GM12878 (cell line): ENCODE data around the gene PTPN14. TPM values are rescaled to one million over a fixed set of nuclear protein-coding genes. Genes with fewer than 3 reads are reported as not detected.
A peak's percentile ranks its signal among the peaks of the same experiment; 100 is the strongest.

ENCODE experiments used
- ATAC-seq: fragments of 200-7000 bp; cut with Tn5 transposase; 3 replicates; pipeline ENCODE4 v1.9.1; 2020; ENCODE audit warnings: mild to moderate bottlenecking, moderate library complexity
- BruUV-seq: library from RNA; stranded (reverse); fragments of 400-500 nt; replicated peaks from 2 replicates; lab custom pipeline; 2021; lab: Mats Ljungman, UMichigan
- CTCF ChIA-PET: fragments of 300-600 bp; sonication (Branson Sonifier 250); formaldehyde crosslinking; extraction: SDS; loops from one replicate; lab custom pipeline; 2021; ENCODE audit warnings: inconsistent platforms; lab: Yijun Ruan, JAX
- POLR2A ChIA-PET: fragments of 350-600 bp; formaldehyde crosslinking; extraction: SDS; loops from one replicate; lab custom pipeline; 2021; ENCODE audit warnings: inconsistent platforms; lab: Charles Lee
- RAD21 ChIA-PET: fragments of 300-600 bp; sonication (Branson Sonifier 250); formaldehyde crosslinking; loops from one replicate; lab custom pipeline; 2023; ENCODE audit warnings: antibody characterized with exemption; ENCODE audit not compliant: unreplicated experiment; lab: Charles Lee
- SMC1A ChIA-PET: fragments of 300-600 bp; sonication (Branson Sonifier 250); formaldehyde crosslinking; loops from one replicate; lab custom pipeline; 2023; ENCODE audit not compliant: unreplicated experiment, uncharacterized antibody; lab: Charles Lee
- DNase-seq: peaks from one replicate; pipeline ENCODE4 v3.0.0-alpha.2; 2011; ENCODE audit warnings: low read depth, low spot score
- FAIRE-seq: peaks from 3 replicates; lab custom pipeline; 2011; peaks lifted over from hg19 to GRCh38; lab: Jason Lieb, UNC
- H2AFZ ChIP-seq: 2 replicates; pipeline ENCODE4 v1.6.0; 2011; ENCODE audit warnings: low read depth, low read length, control low read depth; ENCODE audit not compliant: control insufficient read depth
- H3K27ac ChIP-seq: 2 replicates; pipeline ENCODE4 v1.5.1; 2011; ENCODE audit warnings: control low read depth; ENCODE audit not compliant: control insufficient read depth, insufficient read depth
- H3K27me3 ChIP-seq, 2 experiments: replicated peaks in 1 of 2; 2 replicates each; pipeline versions ENCODE4 v1.6.0 to v1.6.1; 2011; ENCODE audit warnings: low read length in 1 of 2; ENCODE audit not compliant: control insufficient read depth in 2 of 2, insufficient read depth in 2 of 2
- H3K36me3 ChIP-seq, 2 experiments: 2 replicates each; pipeline ENCODE4 v1.5.1; 2011; ENCODE audit warnings: low read length in 1 of 2; ENCODE audit not compliant: control insufficient read depth in 2 of 2, insufficient read depth in 2 of 2
- H3K4me1 ChIP-seq: 2 replicates; pipeline ENCODE4 v1.6.1; 2011; ENCODE audit warnings: mild to moderate bottlenecking, low read length, moderate library complexity, mixed read lengths; ENCODE audit not compliant: control insufficient read depth, insufficient read depth
- H3K4me2 ChIP-seq: 2 replicates; pipeline ENCODE4 v1.6.0; 2011; ENCODE audit warnings: control low read depth; ENCODE audit not compliant: control insufficient read depth, insufficient read depth
- H3K4me3 ChIP-seq: fragments of 200-600 bp; sonication (generic); 2 replicates; pipeline ENCODE4 v1.5.1; 2016
- H3K79me2 ChIP-seq: 2 replicates; pipeline ENCODE4 v1.6.0; 2011; ENCODE audit warnings: low read length; ENCODE audit not compliant: control insufficient read depth, insufficient read depth
- H3K9ac ChIP-seq: 2 replicates; pipeline ENCODE4 v1.8.0; 2011; ENCODE audit warnings: low read length, control low read depth, mixed read lengths; ENCODE audit not compliant: control insufficient read depth, insufficient read depth
- H3K9me3 ChIP-seq: replicated peaks from 3 replicates; pipeline ENCODE4 v1.5.1; 2011; ENCODE audit warnings: mild to moderate bottlenecking, low read length; ENCODE audit not compliant: control insufficient read depth, insufficient read depth
- H4K20me1 ChIP-seq: 2 replicates; pipeline ENCODE4 v1.6.0; 2011; ENCODE audit not compliant: control insufficient read depth, insufficient read depth
- ATF7 ChIP-seq: fragments of 450-650 bp; IDR thresholded peaks from 2 replicates; pipeline ENCODE4 v1.6.1; 2016; ENCODE audit warnings: low read depth, mild to moderate bottlenecking
- EP300 ChIP-seq, 2 experiments: fragments of 150-350 bp in 1 of 2; IDR thresholded peaks; 2 replicates each; pipeline ENCODE4 v1.6.1; 2011 to 2012; ENCODE audit warnings: low read depth in 2 of 2, low read length in 2 of 2, borderline replicate concordance in 1 of 2, improper control_type of control experiment in 1 of 2, inconsistent platforms in 1 of 2; ENCODE audit not compliant: control insufficient read depth in 1 of 2
- USF2 ChIP-seq: IDR thresholded peaks from 2 replicates; pipeline ENCODE4 v1.6.1; 2011; ENCODE audit warnings: low read depth, low read length, improper control_type of control experiment, borderline replicate concordance
- WGBS: methylation state at CpG from one replicate; pipeline ENCODE4 v1.1.6; 2016; ENCODE audit warnings: low lambda C conversion rate; ENCODE audit not compliant: insufficient replicate concordance, insufficient coverage; ENCODE audit errors: missing lambda C conversion rate; 5-methylcytosine and 5-hydroxymethylcytosine counted together
- in situ Hi-C: fragments of 300-500 bp; cut with MboI; formaldehyde crosslinking; loops from 9 replicates; pipeline ENCODE4 v1.14.3; 2018; ENCODE audit warnings: mixed read lengths
- intact Hi-C: fragments of 100-400 bp; cut with micrococcal nuclease; formaldehyde crosslinking; loops from one replicate; pipeline ENCODE4 v1.14.2; 2022; ENCODE audit not compliant: unreplicated experiment
- polyA plus RNA-seq, 11 experiments: library from polyadenylated mRNA; depleted of rRNA in 4 of 11; unstranded in 6 of 11; stranded (reverse) in 5 of 11; fragments of >200 nt; fragmentation: Nextera tagmentation in 4 of 11; fragmentation: Illumina TruSeq in 1 of 11; extraction: Ambion mirVana in 4 of 11; extraction: Trizol in 1 of 11; gene quantifications; 1 replicate in 1 of 11; 2 replicates in 10 of 11; pipeline versions ENCODE4 v1.2.1 to v1.2.3, GENCODE V29; 2011 to 2016; ENCODE audit warnings: inconsistent platforms in 2 of 11, missing spikeins in 2 of 11, low read depth in 1 of 11
- total RNA-seq, 4 experiments: library from RNA; depleted of rRNA in 3 of 4; stranded (reverse); fragments of >200 nt in 3 of 4; fragmentation: Illumina TruSeq in 1 of 4; extraction: Trizol in 1 of 4; gene quantifications; 2 replicates each; pipeline versions ENCODE4 v1.2.1 to v1.2.3, GENCODE V29; 2013 to 2021
- TF ChIP-seq, protein P1 (sequence below): fragments of 450-650 bp; formaldehyde crosslinking; IDR thresholded peaks from 2 replicates; pipeline ENCODE4 v1.4.0; 2020; ENCODE audit warnings: mild to moderate bottlenecking, moderate library complexity
- TF ChIP-seq, protein P2 (sequence below): fragments of 450-650 bp; IDR thresholded peaks from 2 replicates; pipeline ENCODE4 v1.6.1; 2017; ENCODE audit warnings: mild to moderate bottlenecking, low read depth, inconsistent platforms; ENCODE audit not compliant: poor library complexity, severe bottlenecking
- TF ChIP-seq, protein P3 (sequence below): IDR thresholded peaks from 2 replicates; pipeline ENCODE4 v1.6.1; 2012; ENCODE audit warnings: mild to moderate bottlenecking, low read depth, low read length

Gene PTPN14
- total and polyA plus RNA-seq, 10 of the 15 experiments (the other 5 are each of a cell fraction or from before 2014, with no cell fraction given) = 0.05 to 5.1 (median 0.44) TPM

GRCh38 chr1:214566158-214567104, 15.0 kb upstream of the PTPN14 start:
- no peak overlapping the region for H3K4me2 ChIP-seq
- peak; percentile 67 for ATAC-seq
- 0% methylated on average over 3 of the region's 3 CpGs for WGBS
- DNase-seq = no peak
- ChIA-PET POLR2A (interaction anchor here (1.1 to 1.8 kb wide), 4 partner anchors 10 to 158 kb away, joined by 3 to 10 read pairs (median 4); no protein-coding TSS in a partner anchor), SMC1A (interaction anchor here (1.0 to 6.4 kb wide), 7 partner anchors 9 to 38 kb away, joined by 3 to 64 read pairs (median 21); partner anchors contain the start of gene PTPN14), CTCF (interaction anchor here (1.1 to 3.8 kb wide), 10 partner anchors 9 to 305 kb away, joined by 3 to 17 read pairs (median 4); no protein-coding TSS in a partner anchor), RAD21 (interaction anchor here (0.8 to 4.5 kb wide), 6 partner anchors 12 to 178 kb away, joined by 3 to 33 read pairs (median 8); no protein-coding TSS in a partner anchor)
- intact Hi-C loops (no loop called here), in situ Hi-C loops (no loop called here)
- no peaks in the 10 kb centered on the region for H4K20me1 ChIP-seq
- no peak overlapping the region for H3K9ac ChIP-seq
- H3K36me3 ChIP-seq = no peaks in the 10 kb centered on the region
- no peak overlapping the region for H3K27ac ChIP-seq
- H3K9me3 ChIP-seq = no peaks in the 10 kb centered on the region
- no peak overlapping the region for H2AFZ ChIP-seq
- no peak for FAIRE-seq
- H3K27me3 ChIP-seq = no peaks in the 10 kb centered on the region
- BruUV-seq = no TSS peak
- no peak overlapping the region for H3K4me3 ChIP-seq
- no peaks in the 10 kb centered on the region for H3K79me2 ChIP-seq
- no peak for TF ChIP-seq USF2
- TF ChIP-seq EP300 (IDR thresholded peaks at IDR 0.05; ENCODE audit: borderline replicate concordance in 1 of 2, control insufficient read depth in 1 of 2, low read depth in 2 of 2, low read length in 2 of 2) = no peak
- TF ChIP-seq, protein P1, sequence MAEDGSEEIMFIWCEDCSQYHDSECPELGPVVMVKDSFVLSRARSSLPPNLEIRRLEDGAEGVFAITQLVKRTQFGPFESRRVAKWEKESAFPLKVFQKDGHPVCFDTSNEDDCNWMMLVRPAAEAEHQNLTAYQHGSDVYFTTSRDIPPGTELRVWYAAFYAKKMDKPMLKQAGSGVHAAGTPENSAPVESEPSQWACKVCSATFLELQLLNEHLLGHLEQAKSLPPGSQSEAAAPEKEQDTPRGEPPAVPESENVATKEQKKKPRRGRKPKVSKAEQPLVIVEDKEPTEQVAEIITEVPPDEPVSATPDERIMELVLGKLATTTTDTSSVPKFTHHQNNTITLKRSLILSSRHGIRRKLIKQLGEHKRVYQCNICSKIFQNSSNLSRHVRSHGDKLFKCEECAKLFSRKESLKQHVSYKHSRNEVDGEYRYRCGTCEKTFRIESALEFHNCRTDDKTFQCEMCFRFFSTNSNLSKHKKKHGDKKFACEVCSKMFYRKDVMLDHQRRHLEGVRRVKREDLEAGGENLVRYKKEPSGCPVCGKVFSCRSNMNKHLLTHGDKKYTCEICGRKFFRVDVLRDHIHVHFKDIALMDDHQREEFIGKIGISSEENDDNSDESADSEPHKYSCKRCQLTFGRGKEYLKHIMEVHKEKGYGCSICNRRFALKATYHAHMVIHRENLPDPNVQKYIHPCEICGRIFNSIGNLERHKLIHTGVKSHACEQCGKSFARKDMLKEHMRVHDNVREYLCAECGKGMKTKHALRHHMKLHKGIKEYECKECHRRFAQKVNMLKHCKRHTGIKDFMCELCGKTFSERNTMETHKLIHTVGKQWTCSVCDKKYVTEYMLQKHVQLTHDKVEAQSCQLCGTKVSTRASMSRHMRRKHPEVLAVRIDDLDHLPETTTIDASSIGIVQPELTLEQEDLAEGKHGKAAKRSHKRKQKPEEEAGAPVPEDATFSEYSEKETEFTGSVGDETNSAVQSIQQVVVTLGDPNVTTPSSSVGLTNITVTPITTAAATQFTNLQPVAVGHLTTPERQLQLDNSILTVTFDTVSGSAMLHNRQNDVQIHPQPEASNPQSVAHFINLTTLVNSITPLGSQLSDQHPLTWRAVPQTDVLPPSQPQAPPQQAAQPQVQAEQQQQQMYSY (CRISPR knock-in tag) = no peak
- TF ChIP-seq, protein P2, sequence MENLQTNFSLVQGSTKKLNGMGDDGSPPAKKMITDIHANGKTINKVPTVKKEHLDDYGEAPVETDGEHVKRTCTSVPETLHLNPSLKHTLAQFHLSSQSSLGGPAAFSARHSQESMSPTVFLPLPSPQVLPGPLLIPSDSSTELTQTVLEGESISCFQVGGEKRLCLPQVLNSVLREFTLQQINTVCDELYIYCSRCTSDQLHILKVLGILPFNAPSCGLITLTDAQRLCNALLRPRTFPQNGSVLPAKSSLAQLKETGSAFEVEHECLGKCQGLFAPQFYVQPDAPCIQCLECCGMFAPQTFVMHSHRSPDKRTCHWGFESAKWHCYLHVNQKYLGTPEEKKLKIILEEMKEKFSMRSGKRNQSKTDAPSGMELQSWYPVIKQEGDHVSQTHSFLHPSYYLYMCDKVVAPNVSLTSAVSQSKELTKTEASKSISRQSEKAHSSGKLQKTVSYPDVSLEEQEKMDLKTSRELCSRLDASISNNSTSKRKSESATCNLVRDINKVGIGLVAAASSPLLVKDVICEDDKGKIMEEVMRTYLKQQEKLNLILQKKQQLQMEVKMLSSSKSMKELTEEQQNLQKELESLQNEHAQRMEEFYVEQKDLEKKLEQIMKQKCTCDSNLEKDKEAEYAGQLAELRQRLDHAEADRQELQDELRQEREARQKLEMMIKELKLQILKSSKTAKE = no peak
- TF ChIP-seq ATF7 = peak; percentile 69
- TF ChIP-seq, protein P3, sequence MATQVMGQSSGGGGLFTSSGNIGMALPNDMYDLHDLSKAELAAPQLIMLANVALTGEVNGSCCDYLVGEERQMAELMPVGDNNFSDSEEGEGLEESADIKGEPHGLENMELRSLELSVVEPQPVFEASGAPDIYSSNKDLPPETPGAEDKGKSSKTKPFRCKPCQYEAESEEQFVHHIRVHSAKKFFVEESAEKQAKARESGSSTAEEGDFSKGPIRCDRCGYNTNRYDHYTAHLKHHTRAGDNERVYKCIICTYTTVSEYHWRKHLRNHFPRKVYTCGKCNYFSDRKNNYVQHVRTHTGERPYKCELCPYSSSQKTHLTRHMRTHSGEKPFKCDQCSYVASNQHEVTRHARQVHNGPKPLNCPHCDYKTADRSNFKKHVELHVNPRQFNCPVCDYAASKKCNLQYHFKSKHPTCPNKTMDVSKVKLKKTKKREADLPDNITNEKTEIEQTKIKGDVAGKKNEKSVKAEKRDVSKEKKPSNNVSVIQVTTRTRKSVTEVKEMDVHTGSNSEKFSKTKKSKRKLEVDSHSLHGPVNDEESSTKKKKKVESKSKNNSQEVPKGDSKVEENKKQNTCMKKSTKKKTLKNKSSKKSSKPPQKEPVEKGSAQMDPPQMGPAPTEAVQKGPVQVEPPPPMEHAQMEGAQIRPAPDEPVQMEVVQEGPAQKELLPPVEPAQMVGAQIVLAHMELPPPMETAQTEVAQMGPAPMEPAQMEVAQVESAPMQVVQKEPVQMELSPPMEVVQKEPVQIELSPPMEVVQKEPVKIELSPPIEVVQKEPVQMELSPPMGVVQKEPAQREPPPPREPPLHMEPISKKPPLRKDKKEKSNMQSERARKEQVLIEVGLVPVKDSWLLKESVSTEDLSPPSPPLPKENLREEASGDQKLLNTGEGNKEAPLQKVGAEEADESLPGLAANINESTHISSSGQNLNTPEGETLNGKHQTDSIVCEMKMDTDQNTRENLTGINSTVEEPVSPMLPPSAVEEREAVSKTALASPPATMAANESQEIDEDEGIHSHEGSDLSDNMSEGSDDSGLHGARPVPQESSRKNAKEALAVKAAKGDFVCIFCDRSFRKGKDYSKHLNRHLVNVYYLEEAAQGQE = no peak
- no peaks in the 10 kb centered on the region for H3K4me1 ChIP-seq
